Sigmoid colon (tissue), 4 donors: ENCODE data around the gene MAPKAP1.

Source experiments
- EP300 ChIP-seq, 4 donors: sonication (generic); formaldehyde crosslinking; IDR thresholded peaks; one replicate each; pipeline ENCODE4 v1.6.1; 2017; ENCODE audit warnings: antibody characterized with exemption in 4 of 4
- POLR2A ChIP-seq, 2 donors: fragments of 450-650 bp; IDR thresholded peaks; one replicate each; pipeline ENCODE4 v1.6.1; 2016; ENCODE audit warnings: antibody characterized with exemption in 2 of 2, mild to moderate bottlenecking in 2 of 2, moderate library complexity in 2 of 2
- POLR2AphosphoS5 ChIP-seq, 4 donors: sonication (generic); formaldehyde crosslinking; IDR thresholded peaks; one replicate each; pipeline ENCODE4 v1.6.1; 2017; ENCODE audit warnings: antibody characterized with exemption in 4 of 4
- TF ChIP-seq, protein P1 (sequence below), 4 experiments: fragments of 450-650 bp in 3 of 4; fragments of 200-600 bp in 1 of 4; IDR thresholded peaks; one replicate each; pipeline ENCODE4 v1.5.1; 2016 to 2019; ENCODE audit warnings: antibody characterized with exemption in 4 of 4, mild to moderate bottlenecking in 3 of 4, moderate library complexity in 2 of 4

DNA sequence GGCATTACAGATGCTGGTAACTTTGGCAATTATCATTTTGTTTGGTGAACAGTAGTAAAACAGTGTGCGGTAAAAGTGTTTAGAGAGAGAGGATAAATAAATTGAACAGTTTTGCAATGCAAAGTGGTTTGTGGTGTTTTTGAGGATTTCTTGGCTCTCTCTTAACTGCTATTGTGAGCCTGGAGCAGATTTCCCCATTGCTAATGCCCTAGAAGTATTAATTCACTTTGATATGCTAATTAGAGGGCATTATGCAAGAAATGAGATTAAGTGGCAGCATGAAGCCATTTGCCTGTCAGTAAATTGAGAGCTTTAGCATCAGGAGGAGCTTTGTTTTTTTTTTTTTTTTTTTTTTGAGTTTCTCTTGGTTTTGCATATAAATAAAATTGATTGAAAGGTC, 48.3 kb upstream of the MAPKAP1 start:
- TF ChIP-seq POLR2AphosphoS5 (IDR thresholded peaks at IDR 0.05) (no peak), POLR2A (IDR thresholded peaks at IDR 0.05) (no peak), EP300 (IDR thresholded peaks at IDR 0.05) (no peak)
- TF ChIP-seq, protein P1, sequence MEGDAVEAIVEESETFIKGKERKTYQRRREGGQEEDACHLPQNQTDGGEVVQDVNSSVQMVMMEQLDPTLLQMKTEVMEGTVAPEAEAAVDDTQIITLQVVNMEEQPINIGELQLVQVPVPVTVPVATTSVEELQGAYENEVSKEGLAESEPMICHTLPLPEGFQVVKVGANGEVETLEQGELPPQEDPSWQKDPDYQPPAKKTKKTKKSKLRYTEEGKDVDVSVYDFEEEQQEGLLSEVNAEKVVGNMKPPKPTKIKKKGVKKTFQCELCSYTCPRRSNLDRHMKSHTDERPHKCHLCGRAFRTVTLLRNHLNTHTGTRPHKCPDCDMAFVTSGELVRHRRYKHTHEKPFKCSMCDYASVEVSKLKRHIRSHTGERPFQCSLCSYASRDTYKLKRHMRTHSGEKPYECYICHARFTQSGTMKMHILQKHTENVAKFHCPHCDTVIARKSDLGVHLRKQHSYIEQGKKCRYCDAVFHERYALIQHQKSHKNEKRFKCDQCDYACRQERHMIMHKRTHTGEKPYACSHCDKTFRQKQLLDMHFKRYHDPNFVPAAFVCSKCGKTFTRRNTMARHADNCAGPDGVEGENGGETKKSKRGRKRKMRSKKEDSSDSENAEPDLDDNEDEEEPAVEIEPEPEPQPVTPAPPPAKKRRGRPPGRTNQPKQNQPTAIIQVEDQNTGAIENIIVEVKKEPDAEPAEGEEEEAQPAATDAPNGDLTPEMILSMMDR (IDR thresholded peaks at IDR 0.05) = no peak
